Islet precursor cell (in vitro differentiated cells): ENCODE measurements around the gene LFNG.

Source experiments
- DNase-seq: peaks from one replicate; pipeline ENCODE4 v3.0.0-alpha.2; 2018

The LFNG gene, protein sequence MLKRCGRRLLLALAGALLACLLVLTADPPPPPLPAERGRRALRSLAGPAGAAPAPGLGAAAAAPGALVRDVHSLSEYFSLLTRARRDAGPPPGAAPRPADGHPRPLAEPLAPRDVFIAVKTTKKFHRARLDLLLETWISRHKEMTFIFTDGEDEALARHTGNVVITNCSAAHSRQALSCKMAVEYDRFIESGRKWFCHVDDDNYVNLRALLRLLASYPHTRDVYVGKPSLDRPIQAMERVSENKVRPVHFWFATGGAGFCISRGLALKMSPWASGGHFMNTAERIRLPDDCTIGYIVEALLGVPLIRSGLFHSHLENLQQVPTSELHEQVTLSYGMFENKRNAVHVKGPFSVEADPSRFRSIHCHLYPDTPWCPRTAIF

DNA sequence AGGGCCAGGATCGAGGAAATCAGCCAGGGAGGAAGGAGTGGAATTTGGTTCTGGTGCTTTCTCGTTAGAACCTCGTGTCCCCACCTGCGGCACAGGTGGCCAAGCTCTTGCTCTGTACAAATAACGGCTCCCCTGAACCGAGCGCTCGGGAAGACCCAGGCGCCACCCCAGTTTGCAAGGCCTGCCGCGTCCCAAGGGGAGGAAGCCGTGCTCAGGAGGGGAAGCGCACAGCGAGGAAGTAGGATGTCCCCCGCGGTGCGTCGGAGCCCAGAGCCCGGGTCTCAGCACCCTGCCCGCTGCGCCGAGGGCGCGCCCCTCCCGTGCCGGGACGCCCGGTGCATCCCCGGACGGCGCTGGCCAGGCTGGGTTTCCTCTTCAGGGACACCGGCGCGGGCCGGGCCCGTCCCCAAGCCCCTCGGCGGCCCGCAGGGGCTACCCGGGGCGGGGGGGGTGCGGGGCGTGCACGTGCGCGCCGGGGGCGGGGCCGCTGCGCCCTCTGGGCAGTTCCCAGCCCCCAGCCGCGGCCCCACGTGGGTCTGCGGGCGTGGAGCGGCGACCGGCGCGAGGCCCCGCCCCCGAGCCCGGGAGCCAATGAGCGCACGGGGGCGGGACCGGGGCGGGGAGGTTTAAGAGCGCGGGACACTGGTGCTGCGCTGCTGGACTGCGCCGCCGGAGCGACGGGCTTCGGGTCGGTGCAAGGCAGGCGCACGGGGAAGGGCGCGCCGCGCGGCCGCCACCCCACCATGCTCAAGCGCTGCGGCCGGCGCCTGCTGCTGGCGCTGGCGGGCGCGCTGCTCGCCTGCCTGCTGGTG, at the start of gene LFNG:
LFNG (plus strand) TSS at position 656 of the 812 bp plus-strand sequence; CDS start at position 744, 88 bp downstream.
- peak; percentile 92 for DNase-seq

DNA sequence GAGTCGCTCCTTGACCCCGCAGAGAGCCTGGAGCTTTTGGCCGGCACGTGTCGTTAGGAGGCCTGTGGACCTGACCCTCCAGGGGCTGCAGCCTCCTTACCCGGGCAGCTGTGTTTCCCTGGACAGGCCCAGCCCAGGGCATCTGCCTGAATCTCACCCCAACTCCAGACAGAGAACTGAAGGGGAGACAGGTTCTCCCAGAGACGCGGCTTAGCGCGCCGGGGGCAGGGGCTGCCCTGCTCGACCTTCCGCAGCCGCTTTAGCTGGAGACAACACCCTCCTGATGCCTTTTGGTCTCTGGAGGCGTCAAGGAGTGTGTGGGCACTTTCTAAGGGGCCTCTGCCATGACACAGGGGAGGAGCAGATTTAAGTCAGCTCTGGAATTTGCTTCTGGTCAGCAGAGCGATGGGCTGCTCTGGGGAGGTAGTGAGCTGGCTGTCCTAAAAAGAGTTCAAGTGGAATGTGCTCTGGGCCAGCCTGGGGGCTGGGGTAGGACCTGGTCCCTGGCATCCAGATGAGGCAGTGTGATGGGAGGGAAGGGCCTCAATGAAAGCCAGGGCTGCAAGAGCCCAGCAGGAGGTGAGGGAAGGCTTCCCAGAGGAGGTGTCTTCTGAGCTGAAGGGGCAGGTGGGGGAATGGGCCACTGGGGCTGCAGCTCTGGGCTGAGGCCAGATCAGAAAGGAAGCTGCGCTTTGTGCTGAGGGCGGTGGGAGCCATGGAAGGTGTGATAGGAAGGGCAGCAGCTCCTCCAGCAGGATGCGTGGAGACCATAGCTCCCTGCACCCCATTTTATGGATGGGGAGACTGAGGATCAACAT, 49.2 kb upstream of the LFNG start:
- no peak for DNase-seq

DNA sequence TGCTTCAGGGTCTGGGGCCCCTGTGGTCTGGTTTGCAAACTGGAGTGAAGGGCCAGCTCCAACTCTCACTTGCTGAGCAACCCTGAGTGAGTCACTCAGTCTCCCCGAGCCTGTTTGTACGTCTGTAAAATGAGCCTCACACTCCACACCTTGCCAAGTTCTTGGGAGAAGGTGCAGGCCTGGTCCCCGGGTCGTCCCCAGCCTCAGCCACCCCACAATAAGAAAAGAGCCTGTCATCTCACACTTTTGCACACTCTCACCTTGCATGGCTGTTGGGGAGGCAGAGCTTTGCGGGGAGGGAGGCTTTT, 48.6 kb upstream of the LFNG start:
- peak; percentile 54 for DNase-seq

DNA sequence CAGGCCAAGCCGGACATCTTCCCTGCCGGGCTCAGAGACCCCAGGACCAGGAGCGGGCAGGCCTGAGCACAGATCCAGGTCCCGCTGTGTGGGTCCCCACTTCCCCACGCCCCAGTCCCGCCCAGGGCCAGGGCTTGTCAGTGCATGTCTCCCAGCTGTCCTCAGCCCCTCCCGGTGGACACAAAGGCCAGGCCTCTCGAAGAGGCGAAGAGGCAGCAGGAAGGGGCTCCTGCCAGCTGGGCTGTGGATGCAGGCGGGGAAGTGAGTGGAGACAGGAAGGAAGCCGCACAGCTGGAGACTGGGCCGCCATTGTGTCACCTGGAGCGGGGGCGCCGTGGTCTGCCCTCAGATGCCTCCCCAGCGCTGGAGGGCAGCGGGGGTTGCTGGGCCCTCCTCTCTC, 48.2 kb upstream of the LFNG start:
- peak; percentile 59 for DNase-seq

DNA sequence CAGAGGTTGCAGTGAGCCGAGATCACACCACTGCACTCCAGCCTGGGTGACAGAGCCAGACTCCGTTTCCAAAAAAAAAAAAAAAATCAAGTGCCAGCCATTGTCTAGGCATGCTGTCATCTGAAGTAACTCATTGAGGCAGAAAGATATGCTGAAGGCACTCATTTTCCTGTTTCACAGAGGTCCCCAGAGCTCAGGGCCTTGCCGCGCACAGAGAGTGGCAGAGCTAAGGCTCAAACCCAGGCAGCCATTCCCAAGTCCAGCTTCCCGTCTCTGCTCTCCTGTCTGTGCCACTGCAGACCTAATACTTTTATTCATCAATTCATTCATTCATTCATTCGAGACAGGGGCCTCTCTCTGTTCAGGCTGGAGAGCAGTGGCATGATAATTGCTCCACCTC, 46.8 kb upstream of the LFNG start:
- DNase-seq = no peak

DNA sequence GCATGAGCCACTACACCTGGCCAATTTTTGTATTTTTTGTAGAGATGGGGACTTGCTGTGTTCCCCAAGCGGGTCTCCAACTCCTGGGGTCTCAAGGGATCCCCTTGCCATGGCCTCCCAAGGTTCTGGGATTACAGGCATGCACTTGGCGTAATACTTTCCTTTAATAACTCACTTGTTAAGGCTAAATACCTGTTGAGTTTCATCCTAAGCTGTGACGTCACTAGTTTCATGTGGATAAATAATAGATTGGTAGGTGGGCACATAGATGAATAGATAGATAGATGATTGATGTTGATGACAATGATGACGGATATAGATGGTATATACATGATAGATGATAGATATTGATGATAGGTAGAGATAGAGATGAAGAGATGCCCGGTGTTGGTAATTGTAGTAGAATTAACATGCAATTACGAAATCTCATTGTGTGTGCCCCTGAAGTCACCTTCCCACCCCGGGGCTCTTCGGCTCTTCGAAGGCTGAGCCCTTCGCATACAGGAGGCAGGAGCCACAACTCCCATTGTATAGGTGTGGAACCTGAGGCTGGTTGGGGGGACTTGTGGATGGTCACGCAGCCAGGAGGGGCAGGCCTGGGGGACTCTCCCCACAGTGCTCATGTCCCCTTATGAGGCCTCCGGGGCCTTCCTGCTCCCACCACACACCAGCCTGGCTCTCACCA, 45.9 kb upstream of the LFNG start:
- DNase-seq = no peak

DNA sequence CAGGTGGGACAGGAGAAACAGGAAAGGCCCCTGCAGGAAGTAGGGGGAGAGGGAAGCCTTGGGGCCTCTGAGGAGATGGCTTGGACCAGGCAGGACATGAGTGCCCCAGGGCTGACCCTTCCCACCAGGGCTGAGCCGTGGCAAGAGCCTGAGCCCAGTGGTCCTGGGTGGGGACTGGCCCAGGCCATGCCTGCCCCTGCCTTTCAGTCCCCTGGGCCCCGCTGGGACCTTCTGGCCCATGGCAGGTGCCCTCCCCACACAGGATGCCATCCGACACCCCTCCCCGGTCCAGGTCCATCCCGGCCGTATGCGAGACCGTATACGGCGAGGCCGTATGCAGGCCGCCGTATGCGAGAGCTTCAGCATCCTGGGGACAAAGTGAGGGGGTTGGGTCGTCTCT, 45.4 kb upstream of the LFNG start:
- peak; percentile 53 for DNase-seq

DNA sequence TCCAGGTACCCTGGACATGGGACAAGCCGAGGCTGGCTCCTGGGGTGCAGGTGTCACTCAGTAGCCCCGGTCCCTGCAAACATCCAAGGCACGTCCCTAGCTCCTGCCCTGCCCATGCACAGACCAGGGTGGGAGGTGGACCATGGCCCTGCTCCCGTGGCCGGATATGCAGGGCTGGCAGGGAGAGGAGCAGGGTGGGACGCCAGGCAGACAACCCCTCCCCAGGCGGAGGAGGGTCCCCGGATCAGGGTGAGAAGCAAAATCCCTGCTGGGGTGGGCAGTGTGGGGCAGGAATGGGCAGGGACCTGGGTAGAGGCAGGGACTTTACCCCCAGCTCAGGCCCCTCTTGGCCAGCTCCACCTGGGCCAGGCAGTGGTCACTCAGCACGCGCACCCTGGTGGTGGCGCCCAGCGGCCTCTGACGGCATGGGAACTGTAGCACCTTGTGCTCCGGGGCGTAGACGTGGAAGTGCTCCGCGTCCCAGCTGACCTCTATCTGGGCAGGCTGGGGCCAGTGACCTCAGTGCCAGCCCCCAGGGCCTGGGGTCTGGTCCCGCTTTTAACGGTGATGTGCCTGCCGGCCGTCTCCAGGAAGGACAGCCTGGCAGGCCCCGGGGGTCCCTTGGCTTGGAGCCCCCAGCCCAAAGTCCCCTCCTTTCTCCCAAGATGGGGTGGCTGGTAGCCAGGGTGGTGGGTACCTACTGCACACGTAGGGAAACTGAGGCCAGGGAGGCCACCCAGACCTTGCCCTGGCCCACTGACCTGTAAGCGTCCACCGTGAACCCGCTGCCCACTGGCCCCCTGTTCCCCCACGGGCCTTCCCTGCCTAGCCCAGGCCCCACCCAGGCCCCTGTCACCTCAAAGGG, 44.5 kb upstream of the LFNG start:
- peak; percentile 64 for DNase-seq

DNA sequence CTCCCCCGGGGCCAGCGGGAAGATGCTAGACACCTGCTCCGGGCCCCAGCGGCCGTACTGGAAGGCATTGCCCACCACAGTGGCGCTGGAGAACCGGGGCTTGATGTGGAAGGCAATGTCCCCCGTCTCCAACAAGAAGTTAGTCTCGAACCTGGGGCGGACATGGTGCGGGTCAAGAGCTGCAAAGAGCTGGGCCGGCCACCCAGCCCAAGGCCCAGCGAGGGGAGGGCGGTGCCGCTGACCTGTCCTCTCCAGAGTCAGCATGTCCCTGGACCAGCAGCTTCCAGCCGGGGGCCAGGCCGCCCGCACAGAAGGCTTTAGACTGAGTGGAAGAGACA, 43.9 kb upstream of the LFNG start:
- DNase-seq = peak; percentile 50

DNA sequence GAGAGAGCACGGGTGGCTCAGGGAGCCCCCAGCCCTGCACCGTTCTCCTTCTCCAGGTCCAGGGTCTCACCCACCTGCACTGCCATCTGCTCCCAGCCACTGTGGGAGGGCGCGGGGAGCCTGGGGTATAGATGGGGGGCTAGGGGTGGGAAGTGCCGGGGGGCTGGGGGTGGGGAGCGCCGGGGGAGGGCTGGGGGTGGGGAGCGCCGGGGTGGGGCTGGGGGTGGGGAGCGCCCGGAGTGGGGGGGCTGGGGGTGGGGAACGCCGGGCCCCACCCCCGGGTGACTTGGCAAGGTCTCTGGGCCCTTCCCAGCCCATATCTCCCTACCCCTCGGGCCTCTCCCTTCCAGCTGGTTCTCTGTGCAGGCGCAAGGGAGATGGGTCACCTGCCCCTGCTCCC, 43.3 kb upstream of the LFNG start, which contains the start of gene GRIFIN:
GRIFIN (minus strand) TSS at position 101 of the 400 bp plus-strand sequence; CDS start at position 86, 15 bp downstream.
- peak; percentile 40 for DNase-seq

DNA sequence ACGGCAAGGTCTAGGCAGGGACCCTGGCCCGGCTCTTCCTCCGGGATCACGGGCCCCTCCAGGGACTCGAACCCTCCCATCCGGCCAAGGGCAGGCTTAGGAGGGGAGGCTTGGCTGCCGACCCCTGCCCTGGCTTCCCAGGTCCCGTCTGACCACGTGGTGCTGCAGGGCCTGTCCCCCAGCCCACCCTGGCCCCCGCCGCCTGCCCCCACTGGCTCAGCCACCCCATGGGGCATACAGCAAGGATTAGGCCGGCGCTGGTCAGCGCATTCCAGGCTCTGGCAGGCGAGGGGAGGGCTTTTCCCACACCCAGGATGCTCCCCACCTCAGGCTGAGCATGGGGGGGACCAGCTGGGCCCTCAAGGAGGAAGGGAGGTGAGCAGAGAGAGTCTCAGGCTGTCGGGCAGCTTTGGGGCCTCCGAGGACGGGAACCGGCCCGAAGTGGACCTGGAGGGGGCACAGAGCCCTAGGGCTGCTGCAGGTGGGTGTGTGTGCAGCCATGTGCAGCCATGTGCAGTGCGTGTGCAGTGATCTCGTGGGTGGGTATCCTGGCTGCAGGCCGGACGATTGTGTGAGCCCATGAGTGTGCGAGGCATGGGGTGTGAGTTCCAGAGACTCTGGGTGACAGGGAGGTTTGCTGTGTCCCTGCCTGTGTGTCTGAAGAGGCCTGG, 42.7 kb upstream of the LFNG start:
- peak; percentile 43 for DNase-seq

DNA sequence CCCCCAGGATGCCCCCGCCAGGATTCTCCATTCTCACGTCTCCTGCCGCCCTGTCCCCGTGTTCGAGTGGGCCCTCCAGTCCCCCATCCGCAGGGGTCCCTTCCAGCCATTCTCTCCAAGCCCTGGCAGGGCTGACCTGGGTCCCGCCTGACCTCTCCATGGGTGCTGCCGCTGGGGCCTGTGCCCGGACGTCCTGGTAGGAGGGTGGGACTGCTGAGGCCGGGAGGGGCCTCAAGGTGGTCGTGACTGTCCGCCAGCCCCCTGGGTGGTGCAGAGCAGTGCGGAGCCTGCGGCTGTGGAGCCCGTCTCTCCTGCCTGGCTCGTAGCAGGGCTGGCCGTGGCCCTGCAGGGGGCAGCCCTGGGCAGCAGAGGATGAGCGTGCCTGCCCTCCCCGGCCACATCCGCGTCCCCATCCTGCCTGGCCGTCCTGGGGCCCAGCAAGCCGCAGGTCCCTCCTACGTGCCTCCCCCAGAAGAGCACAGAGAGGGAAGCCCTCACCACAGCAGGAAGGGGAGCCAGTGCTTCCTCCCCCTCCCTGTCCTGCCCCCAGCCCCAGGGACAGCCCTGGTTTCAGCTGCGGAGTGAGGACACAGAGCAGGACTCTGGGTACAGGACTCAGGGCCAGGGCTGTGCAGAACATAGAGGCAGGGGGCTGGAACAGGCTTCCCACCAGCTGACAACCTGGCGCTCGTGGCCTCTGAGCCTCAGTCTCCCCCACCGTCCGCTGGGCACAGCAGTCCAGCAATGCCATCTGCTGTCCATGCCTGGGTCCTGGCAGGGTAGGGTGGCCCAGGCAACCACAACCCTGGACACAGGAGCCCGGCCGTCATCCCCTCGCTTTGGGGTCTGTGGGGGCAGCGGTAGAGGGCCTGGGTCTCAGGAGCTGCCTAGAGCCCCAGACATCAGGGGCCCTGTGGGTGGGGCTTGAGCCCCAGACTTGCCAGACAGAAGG, 41.9 kb upstream of the LFNG start:
- peak; percentile 84 for DNase-seq

DNA sequence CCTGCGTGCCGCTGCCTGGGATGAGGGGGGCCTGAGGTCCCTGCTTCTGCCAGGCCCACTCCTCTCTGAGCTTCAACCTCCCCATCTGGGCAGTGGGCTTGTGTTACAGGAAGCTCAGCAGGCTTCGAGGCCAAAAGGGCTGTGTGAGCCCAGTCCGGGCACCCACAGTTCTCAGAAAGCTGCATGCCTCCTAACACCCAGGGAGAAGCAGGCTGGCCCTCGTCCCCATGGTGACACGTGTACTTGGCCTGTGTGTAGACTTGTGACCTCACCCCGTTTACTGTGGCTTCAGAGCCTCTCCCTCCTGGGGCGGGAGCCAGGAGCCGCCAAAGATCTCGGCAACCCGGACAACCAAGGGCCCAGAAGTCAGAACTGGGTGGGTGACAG, 41.2 kb upstream of the LFNG start:
- DNase-seq = peak; percentile 50

DNA sequence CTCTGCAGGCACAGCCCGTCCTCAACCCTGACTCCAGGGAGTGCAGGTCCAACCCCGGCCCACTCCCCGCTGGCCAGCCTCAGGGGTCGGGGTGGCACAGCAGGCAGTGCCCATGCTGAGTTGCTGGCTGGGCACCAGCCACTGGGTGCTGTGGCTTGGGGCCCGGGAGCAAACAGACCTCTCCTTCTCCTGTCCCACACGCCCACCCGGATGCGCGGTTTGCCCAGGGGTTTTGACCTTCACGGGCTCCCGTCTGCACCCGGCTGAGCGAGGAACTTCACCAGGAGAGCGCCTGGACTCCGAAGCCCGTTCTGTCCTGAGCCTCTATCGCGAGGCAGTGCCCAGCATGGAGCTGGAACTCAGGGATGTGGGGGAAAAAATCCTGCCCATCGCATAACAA, 40.8 kb upstream of the LFNG start:
- no peak for DNase-seq

DNA sequence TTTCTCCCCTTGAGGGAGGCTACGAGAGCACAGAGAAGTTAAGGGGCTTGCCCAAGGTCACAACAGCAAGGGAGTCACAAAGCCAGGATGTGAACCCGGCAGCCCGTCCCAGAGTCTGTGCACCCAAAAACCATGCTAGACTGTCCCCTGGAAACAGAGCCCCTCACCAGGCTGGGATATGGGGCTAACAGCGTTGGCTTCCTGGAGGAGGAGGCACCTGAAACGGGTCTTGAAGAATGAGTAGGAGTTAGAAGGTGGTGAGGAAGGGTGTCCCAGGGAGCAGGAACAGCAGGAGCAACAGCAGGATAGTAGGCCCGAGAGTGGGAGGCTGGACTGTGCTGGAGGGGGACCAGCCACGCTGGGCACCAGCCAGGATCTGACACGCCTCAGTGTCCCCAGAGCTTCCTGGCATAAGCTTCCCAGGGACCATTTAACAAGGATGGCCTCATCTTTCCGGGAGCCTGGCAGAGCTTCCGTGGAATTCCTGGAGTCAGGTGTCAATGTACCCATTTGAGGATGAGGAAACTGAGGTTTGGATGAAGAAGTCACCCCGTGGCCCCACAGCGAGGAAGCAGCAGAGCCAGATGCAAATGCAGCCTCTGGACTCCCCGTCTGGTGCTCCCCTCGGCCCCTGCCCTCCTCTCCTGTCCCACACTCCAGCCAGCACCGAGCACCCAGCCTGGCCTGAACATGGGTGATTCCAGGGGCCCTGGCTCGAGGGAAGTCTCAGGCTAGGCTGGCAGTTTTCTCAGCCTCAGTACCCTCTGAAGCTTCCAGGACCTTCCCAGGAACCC, 40.1 kb upstream of the LFNG start:
- no peak for DNase-seq

DNA sequence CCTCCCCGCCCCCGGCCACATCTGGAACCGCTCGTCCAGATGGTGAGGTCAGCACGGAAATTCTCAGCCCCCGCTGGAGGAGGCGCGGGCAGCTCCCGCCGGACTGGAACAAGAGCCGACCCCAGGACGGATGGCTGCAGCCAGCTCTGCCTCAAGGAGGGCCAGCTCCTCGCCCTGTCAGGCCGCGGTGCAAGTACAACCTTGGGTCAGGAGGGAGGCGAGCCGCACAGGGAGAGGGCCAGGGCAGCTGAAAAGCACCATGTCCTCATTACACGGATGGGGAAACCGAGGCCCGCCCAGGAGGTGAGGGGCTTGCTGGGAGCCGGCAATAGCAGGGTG, 39.5 kb upstream of the LFNG start:
- DNase-seq = no peak

DNA sequence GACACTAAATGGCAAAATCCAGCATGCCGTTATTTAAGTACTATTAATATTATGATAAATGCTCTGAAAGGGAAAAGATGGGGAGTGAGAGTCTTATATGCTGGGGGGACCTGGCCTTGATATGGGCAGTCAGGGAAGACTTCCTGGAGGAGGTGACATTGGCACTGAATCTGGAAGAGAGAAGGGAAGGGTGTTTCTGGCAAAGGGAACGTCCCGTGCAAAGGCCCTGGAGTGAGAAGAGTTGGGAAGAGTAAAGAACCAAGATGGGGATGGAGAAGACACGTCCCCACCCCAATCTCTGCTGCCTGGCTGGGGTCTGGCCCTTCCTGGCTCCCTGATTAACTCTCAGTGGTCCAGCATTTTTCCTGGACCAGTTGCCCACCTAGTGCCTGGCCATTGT, 38.4 kb upstream of the LFNG start:
- no peak for DNase-seq

DNA sequence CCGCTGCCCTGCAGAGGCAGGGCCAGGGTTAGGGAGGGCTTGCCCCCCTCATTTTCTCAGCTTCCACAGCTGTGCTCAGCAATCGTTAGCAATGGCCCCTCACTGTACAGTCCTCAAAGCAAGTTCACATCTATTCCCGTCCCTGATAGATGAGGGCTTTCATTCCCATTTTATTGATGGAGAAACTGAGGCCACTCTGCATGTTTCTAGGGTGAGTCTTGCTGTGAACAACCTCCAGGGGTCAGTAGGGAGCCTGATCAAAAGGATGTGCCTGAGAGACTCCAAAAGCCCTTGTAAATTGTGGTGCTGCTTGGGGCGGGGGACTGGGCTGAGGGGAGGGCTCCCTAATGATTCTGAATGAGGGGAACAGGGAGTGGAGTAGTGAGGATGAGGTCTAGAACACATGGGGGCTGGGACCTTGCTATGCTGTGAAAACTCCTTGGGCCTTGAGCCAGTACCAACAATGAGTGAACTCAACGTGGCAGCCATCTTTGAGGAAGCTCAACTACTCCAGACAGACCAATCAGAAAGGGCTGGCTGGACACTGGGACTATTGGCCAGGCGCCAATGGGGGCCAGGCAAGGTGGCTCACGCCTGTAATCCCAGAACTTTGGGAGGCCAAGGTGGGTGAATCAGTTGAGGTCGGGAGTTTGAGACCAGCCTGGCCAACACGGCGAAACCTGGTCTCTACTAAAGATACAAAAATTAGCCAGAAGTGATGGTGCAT, 36.7 kb upstream of the LFNG start:
- no peak for DNase-seq

DNA sequence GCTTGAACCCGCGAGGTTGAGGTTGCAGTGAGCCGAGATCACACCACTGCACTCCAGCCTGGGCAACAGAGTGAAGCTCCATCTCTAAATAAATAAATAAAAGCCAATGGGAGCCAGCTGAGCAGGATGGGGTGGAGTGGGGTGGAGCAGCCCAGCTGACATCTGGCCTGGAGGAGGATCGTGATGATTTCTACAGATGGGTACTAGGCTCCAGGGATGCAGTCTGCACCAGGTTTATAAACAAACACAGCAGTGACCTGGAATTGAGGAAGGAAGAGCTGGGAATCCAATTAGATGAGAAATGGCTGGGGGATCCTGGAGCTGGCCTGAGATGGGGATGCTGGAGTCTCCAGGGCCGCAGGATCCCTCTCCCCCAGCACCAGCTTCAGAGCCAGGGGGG, 36.1 kb upstream of the LFNG start:
- no peak for DNase-seq
